Measurements from ENCODE around the gene ACACB. TPM values are rescaled to one million over a fixed set of nuclear protein-coding genes. Genes with fewer than 3 reads are reported as not detected.

Gene ACACB
- total and polyA plus RNA-seq, 2 donors (not counting 3 experiments of a cell fraction or from before 2014, with no cell fraction given) = 1.3 to 5.7 TPM

DNA sequence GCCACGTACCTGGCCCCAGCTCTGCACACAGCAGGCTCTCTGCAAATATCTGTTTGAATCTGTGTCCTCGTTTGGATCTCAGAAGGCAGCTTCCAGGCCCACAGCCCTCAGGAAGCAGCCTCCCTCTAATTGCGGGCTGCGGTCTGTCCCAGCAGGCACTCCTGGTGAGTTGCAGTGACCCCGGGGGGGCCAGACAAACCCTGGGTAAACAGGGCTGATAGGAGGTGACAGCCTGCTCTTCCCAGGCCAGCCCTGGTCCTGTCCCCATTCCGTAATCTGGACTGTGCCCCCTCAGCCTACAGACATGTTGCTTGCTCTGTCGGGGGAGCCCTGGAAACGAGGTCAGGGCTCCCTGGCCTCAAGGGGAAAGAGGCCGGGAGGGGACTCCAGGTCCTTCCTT, 190.7 kb downstream of the ACACB start:
- Histone ChIP-seq H3K4me1 (ENCODE audit: control insufficient read depth, extremely low read depth, insufficient read depth, low read length) (peaks cover 2% of the 10 kb centered on the region), H4K20me1 (replicated peaks; ENCODE audit: control insufficient read depth, extremely low read depth, insufficient read depth, low read length) (no peaks in the 10 kb centered on the region), H3K27ac (ENCODE audit: insufficient read depth, low read depth, low read length) (no peak overlapping the region), H3K79me2 (ENCODE audit: control insufficient read depth, insufficient read depth, low read length) (no peaks in the 10 kb centered on the region), H3K27me3 (ENCODE audit: control insufficient read depth in 2 of 2, insufficient read depth in 2 of 2, low read length in 2 of 2) (peaks cover 52 to 61% of the 10 kb centered on the region in 2 experiments), H2AFZ (ENCODE audit: low read depth, low read length) (no peak overlapping the region), H3K4me3 (replicated peaks in 1 of 3; ENCODE audit: insufficient read depth in 1 of 3, low read depth in 1 of 3, low read length in 3 of 3) (no peak overlapping the region), H3K4me2 (ENCODE audit: insufficient read depth, low read length) (no peak overlapping the region), H3K9ac (replicated peaks; ENCODE audit: extremely low read depth, insufficient read depth, low read length) (no peak overlapping the region), H3K9me3 (replicated peaks; ENCODE audit: control insufficient read depth, insufficient read depth, low read length) (no peaks in the 10 kb centered on the region), H3K36me3 (ENCODE audit: control insufficient read depth in 2 of 2, extremely low read depth in 1 of 2, insufficient read depth in 2 of 2, low read length in 2 of 2) (no peaks in the 10 kb centered on the region), H3K9me1 (replicated peaks; ENCODE audit: control insufficient read depth, extremely low read depth, insufficient read depth, low read length) (no peaks in the 10 kb centered on the region)
- BruUV-seq (replicated peaks) = no TSS peak
- TF ChIP-seq EZH2 (IDR thresholded peaks at IDR 0.05; ENCODE audit: borderline replicate concordance, low read depth, low read length, severe bottlenecking) (no peak), GATA2 (IDR thresholded peaks at IDR 0.05; ENCODE audit: insufficient read depth, insufficient read length, low read depth, low read length) (no peak), POLR2AphosphoS5 (IDR thresholded peaks at IDR 0.05; ENCODE audit: insufficient read depth, low read depth, low read length) (no peak), JUN (IDR thresholded peaks at IDR 0.05; ENCODE audit: borderline replicate concordance, insufficient read depth, insufficient read length, low read depth) (no peak), FOS (IDR thresholded peaks at IDR 0.05; ENCODE audit: borderline replicate concordance, insufficient read depth, low read length) (no peak), POLR2A (IDR thresholded peaks at IDR 0.05; ENCODE audit: low read depth, low read length) (no peak), MYC (IDR thresholded peaks at IDR 0.05; ENCODE audit: low read depth, low read length) (no peak)
- TF ChIP-seq, protein P1, sequence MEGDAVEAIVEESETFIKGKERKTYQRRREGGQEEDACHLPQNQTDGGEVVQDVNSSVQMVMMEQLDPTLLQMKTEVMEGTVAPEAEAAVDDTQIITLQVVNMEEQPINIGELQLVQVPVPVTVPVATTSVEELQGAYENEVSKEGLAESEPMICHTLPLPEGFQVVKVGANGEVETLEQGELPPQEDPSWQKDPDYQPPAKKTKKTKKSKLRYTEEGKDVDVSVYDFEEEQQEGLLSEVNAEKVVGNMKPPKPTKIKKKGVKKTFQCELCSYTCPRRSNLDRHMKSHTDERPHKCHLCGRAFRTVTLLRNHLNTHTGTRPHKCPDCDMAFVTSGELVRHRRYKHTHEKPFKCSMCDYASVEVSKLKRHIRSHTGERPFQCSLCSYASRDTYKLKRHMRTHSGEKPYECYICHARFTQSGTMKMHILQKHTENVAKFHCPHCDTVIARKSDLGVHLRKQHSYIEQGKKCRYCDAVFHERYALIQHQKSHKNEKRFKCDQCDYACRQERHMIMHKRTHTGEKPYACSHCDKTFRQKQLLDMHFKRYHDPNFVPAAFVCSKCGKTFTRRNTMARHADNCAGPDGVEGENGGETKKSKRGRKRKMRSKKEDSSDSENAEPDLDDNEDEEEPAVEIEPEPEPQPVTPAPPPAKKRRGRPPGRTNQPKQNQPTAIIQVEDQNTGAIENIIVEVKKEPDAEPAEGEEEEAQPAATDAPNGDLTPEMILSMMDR (IDR thresholded peaks at IDR 0.05; ENCODE audit: extremely low read depth in 1 of 2, insufficient read depth in 1 of 2, low read depth in 1 of 2, low read length in 2 of 2) = no peak
- TF ChIP-seq, protein P2, sequence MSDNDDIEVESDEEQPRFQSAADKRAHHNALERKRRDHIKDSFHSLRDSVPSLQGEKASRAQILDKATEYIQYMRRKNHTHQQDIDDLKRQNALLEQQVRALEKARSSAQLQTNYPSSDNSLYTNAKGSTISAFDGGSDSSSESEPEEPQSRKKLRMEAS (IDR thresholded peaks at IDR 0.05; ENCODE audit: insufficient read depth, insufficient read length) = no peak
- intact Hi-C loops (cut with micrococcal nuclease) = no loop called here
- ChIA-PET CTCF (no interaction called here), POLR2A (no interaction called here)
- dilution Hi-C loops (cut with MboI; ENCODE audit: extremely low pct_ligation_motif_present, low sequenced_read_pairs) = no loop called here
- FAIRE-seq (no peak), DNase-seq (ENCODE audit: low read depth, low spot score) (no peak)

Measured in endothelial cell of umbilical vein (primary cell).